HG02610 (cell line): ENCODE measurements around the gene TMEM95.
"Not testable (repeated sequence)": the region's sequence is repeated elsewhere in the genome, so short reads cannot be mapped to it uniquely, and the experiment has no call there.

ENCODE experiments used
- ATAC-seq: cut with Tn5 transposase; IDR thresholded peaks from one replicate; pipeline ENCODE4 v1.9.1; 2021; ENCODE audit warnings: mild to moderate bottlenecking, moderate library complexity; ENCODE audit not compliant: unreplicated experiment

Gene TMEM95

GRCh38 chr17:7323731-7324437, 31.1 kb upstream of the TMEM95 start:
- ATAC-seq: no peak

DNA sequence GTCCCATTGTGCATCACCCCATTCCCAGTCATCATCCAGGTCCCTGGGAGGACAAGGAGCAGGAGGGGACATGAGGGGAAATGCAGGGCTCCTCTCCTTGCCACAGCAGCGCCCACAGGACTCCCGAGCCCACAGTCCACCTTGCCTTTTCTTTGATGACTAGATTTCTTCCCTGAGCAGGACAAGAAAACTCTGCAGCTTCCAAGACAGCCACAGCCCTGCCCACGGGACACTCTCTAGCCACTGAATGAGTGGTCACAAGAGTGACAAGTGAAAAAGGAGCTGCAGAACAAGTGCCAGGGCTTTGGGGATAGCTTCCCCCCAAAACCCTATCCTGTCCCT, 30.5 kb upstream of the TMEM95 start:
- ATAC-seq: no peak

DNA sequence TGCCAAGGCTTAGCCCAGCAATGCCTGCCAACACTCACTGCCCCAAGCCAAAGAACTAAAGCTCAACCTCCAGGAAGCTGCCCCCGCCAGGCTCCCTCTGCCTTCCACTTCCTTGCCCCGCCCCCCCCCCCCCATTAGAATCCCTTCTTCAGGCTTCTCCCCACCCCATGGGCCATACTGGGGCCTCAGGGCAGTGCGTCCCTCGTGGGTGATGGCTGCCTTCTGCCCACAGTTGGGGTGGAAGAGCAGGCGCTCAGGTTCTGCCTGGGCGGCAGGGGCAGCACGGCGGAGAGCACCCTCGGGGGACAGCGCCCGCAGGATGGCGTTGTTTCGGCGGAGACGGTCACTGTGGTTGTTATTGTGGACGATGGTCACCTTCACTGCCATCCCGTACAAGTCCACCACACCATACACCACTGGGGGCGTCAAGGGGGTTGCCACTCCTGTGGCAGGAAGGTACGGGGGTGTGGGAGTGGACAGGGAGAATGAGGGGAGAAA, 29.9 kb upstream of the TMEM95 start:
- ATAC-seq: no peak

GRCh38 chr17:7326186-7326585, 28.8 kb upstream of the TMEM95 start:
- no peak for ATAC-seq

GRCh38 chr17:7327056-7327455, 27.9 kb upstream of the TMEM95 start:
- no peak for ATAC-seq

DNA sequence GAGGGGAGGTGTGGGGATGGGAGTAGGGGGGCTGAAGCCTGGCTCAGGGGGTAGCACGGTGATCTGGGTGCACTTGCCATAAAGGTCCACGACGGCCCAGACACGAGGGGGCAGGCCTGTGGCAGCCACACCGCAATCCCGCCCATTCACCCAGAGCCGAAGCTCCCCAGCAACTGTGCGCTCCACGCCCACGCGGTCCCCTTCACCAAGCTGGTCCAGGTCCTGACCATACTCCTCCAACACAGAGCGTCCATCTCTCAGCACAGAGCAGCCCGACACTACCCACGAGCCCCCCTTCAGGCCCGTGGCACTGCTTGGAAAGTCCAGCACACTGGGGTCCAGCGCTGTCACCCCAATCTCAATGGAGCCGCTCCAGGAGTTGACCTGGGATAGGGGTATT, 27.5 kb upstream of the TMEM95 start:
- ATAC-seq: no peak

- no peak for ATAC-seq
Measured at GRCh38 chr17:7328009-7328408, 26.9 kb upstream of the TMEM95 start.

- ATAC-seq: peak; percentile 5
Measured at GRCh38 chr17:7328840-7329373, 26.0 kb upstream of the TMEM95 start, which contains the start of gene NEURL4. NEURL4 (minus strand) TSS chr17:7329335; CDS start chr17:7329312, 23 bp downstream.

GRCh38 chr17:7329374-7329996, 25.5 kb upstream of the TMEM95 start:
- peak; percentile 37 for ATAC-seq

DNA sequence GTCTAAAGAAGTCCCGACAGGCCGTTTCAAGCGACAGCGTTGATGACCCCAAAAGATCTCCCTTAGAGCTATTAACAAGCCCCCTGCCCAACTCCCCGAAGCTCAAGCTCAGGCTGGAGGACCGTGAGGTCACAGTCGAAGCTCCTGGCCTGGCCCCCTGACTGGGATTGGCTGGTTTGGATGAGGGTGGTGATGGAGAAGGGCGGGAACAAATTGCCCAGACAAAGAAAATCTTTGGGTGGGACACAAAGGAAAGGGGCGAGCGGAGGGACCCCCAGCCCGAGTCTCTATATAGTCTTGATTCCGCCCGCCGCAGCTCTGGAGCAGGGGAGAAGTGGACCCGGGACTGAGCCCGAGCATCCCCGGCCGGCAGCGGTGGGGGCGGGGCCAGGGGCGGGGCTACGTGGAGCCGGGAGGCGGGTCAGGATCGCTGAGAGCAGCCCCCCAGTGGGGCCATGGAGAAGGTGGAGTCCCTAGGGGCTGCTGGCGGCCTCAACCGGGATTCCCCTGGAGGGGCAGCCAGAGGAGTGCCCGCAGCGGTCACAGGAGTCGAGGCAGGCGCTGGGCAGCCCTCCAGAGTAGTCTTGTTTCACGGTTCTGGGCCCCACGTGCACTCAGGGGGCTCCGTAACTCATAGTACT, 24.8 kb upstream of the TMEM95 start:
- peak; percentile 31 for ATAC-seq

- no peak for ATAC-seq
Measured at GRCh38 chr17:7330638-7331015, 24.3 kb upstream of the TMEM95 start.

GRCh38 chr17:7332111-7332510, 22.8 kb upstream of the TMEM95 start:
- no peak for ATAC-seq

DNA sequence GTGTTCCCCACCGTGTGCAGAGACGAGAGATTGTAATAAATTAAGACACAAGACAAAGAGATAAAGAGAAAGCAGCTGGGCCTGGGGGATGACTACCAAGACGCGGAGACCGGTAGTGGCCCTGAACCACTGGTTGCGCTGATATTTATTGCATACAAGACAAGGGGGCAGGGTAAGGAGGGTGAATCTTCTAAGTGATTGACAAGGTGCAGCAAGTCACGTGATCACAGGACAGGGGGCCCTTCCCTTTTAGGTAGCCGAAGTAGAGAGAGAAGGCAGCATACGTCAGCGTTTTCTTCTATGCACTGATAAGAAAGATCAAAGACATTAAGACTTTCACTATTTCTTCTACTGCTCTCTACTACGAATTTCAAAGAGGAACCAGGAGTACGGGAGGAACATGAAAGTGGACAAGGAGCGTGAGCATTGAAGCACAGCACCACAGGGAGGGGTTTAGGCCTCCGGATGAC, 22.3 kb upstream of the TMEM95 start:
- ATAC-seq: not testable (repeated sequence)

DNA sequence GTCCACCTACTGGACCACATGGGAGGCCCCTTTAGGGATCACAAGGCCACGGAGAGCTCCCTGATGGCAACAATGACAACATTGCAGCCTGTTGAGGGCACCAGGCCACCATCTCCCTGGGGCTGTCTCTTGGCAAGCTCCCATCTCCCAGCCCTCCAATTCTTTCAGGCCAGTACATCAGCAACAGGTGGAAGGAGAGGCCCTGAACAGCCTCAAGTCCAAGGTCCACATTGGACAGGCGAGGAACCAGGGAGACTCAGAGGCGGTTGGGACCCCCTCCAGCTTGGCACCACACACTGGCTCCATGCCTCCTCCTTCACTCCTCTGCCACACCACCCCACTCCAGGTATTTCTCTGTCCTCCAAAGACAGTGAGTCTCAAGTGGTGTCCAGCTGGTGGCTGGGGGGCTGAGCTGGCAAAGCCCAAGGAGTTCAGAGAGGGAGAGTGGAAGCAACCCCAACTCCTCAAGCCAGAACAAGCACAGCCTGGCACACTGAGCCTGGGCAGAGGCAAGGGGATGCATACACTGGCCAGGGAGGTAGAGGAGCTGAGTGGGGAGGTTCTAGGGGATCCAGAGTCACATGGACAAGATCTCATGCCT, 19.9 kb upstream of the TMEM95 start:
- ATAC-seq: no peak

DNA sequence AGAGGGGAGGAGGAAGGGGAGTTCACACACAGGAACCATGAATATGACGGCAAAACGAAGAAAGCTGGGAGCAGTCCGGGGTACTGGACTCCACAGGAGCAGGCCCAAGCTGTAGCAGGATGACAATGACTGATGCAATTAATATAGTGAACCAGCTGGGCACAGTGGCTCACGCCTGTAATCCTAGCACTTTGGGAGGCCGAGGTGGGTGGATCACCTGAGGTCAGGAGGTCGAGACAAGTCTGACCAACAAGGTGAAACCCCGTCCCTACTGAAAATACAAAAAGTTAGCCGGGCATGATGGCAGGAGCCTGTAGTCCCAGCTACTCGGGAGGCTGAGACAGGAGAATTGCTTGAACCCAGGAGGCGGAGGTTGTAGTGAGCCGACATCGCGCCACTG, 19.2 kb upstream of the TMEM95 start:
- ATAC-seq: not testable (repeated sequence)

DNA sequence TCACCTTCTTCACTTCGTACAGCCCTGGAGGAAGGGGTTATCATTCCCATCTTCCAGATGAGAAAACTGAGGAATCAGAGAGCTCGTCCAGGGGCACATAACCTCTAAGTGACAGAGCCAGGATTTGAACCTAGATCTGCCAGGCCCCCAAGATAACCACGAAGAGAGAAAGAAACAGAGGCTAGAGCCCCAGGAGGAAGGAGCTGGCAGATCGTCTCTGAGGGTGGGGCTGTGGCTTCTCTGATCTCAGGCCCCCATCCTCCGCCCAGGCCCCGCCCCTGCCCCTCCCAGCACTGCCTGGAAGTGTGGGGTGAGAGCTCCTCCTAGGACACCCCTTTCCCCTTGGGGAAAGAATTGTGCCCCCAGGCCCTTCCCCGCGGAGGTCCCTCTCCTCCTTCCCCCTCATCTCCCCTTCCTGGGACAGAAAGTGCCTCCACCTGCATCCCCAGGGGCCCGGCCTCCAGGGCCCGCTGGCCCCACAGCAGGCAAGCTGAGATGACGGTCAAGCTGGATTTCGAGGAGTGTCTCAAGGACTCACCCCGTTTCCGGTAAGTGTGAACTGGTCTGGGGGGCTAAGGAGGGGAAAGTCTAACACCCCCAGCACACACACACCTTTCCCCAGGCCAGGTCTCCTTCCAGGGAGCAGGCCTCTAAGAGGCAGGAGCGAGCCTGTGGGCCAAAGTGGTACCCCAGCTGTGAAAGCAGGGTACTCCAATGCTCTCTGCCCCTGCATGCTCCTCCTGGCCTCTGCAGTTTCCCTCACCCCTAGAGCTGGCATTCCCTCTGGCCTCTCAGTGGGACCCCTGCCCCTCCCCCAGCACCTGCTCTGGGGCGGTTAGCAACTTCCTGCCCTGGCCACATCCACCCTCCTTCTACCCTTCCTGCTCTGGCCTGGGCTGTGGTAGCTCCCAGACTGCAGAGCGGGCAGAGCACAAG, 18.4 kb upstream of the TMEM95 start, which contains the start of gene ACAP1:
Gene ACAP1, plus strand, starts transcription at position 290 of the 936 bp plus-strand sequence. Its CDS starts 206 bp downstream, at position 496.
- ATAC-seq: peak; percentile 51

DNA sequence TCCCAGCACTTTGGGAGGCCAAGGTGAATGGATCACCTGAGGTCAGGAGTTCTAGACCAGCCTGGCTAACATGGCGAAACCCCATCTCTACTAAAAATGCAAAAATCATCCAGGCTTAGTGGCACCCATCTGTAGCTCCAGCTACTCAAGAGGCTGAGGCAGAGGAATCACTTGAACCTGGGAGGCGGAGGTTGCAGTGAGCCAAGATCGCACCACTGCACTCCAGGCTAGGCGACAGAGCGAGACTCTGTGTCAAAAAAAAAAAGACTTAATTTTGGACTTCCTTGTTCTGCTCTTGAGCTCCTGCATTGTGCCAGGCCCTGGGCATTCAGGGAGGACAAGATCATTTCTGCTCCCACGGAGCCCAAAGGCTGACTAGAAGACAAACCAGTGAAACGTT, 17.4 kb upstream of the TMEM95 start:
- not testable (repeated sequence) for ATAC-seq

GRCh38 chr17:7340179-7340578, 14.8 kb upstream of the TMEM95 start:
- no peak for ATAC-seq

DNA sequence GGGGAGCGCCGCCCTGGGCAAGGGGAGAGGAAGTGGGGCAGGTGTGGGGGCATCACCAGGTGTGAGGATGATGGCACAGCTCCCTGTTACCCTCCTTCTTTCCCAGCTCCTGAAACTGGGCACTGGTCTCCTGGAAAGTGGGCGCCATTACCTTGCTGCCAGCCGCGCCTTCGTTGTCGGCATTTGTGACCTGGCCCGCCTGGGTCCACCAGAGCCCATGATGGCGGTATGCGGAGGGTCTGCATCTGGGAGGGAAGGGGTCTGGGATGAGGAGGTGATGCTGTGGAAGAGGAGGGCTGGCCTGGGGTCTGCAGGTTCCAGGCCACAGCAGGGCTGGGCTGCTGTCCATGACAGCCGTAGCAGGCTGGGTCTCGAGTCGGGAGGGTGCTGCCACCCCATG, 13.1 kb upstream of the TMEM95 start:
- no peak for ATAC-seq

GRCh38 chr17:7343250-7343649, 11.7 kb upstream of the TMEM95 start:
- no peak for ATAC-seq
